Measurements from ENCODE around the gene ARHGAP30.

DNA sequence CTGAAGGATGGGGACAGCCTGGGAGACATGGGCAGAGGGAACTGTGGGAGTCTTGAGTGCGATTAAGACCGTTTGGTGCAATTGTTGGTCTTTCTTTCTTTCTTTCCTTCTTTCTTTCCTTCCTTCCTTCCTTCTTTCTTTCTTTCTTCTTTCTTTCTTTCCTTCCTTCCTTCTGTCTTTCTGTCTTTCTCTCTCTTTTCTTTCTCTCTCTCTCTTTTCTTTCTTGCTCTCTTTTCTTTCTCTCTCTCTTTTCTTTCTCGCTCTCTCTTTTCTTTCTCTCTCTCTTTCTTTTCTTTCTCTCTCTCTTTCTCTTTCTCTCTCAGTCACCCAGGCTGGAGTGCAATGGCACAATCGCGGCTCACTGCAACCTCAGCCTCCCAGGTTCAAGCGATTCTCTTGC is 25.5 kb upstream of the ARHGAP30 start:
- TF ChIP-seq, protein P1, sequence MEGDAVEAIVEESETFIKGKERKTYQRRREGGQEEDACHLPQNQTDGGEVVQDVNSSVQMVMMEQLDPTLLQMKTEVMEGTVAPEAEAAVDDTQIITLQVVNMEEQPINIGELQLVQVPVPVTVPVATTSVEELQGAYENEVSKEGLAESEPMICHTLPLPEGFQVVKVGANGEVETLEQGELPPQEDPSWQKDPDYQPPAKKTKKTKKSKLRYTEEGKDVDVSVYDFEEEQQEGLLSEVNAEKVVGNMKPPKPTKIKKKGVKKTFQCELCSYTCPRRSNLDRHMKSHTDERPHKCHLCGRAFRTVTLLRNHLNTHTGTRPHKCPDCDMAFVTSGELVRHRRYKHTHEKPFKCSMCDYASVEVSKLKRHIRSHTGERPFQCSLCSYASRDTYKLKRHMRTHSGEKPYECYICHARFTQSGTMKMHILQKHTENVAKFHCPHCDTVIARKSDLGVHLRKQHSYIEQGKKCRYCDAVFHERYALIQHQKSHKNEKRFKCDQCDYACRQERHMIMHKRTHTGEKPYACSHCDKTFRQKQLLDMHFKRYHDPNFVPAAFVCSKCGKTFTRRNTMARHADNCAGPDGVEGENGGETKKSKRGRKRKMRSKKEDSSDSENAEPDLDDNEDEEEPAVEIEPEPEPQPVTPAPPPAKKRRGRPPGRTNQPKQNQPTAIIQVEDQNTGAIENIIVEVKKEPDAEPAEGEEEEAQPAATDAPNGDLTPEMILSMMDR (IDR thresholded peaks at IDR 0.05): no peak
- TF ChIP-seq POLR2A (IDR thresholded peaks at IDR 0.05): no peak

All from prostate gland (tissue), 2 donors.